IMR-90 (cell line): ENCODE data around the gene PKHD1. TPM values are rescaled to one million over a fixed set of nuclear protein-coding genes. Genes with fewer than 3 reads are reported as not detected.

Experiments used
- ATAC-seq: fragments of 200-7000 bp; cut with Tn5 transposase; 2 replicates; pipeline ENCODE4 v1.9.1; 2020; ENCODE audit warnings: low read depth, mild to moderate bottlenecking, moderate library complexity
- BruUV-seq: library from RNA; stranded (reverse); fragments of 400-500 nt; replicated peaks from 2 replicates; lab custom pipeline; 2021; lab: Mats Ljungman, UMichigan
- CTCF ChIA-PET: fragments of 300-600 bp; formaldehyde crosslinking; extraction: SDS; loops from one replicate; lab custom pipeline; 2021; ENCODE audit warnings: antibody characterized with exemption; lab: Yijun Ruan, JAX
- POLR2A ChIA-PET: fragments of 300-600 bp; sonication (Branson Sonifier 250); formaldehyde crosslinking; loops from one replicate; lab custom pipeline; 2022; ENCODE audit warnings: antibody characterized with exemption; ENCODE audit not compliant: unreplicated experiment; lab: Charles Lee
- DNase-seq: peaks from one replicate; pipeline ENCODE4 v3.0.0; 2013
- H2AFZ ChIP-seq: replicated peaks from 2 replicates; pipeline ENCODE3; 2013; ENCODE audit warnings: low read length, mild to moderate bottlenecking; ENCODE audit not compliant: poor library complexity
- H2AK5ac ChIP-seq: 2 replicates; pipeline ENCODE4 v1.6.1; 2013; ENCODE audit warnings: low read depth, low read length, inconsistent platforms
- H2AK9ac ChIP-seq: replicated peaks from 2 replicates; pipeline ENCODE3; 2013; ENCODE audit warnings: mild to moderate bottlenecking, low read depth, low read length, moderate library complexity; ENCODE audit not compliant: poor library complexity
- H2BK120ac ChIP-seq: 2 replicates; pipeline ENCODE4 v1.6.1; 2013; ENCODE audit warnings: low read depth, low read length, inconsistent platforms
- H2BK15ac ChIP-seq: 3 replicates; pipeline ENCODE4 v1.6.1; 2013; ENCODE audit warnings: low read depth, low read length, inconsistent platforms
- H2BK20ac ChIP-seq: 2 replicates; pipeline ENCODE4 v1.6.1; 2013; ENCODE audit warnings: low read depth, mild to moderate bottlenecking, inconsistent platforms, low read length, moderate library complexity
- H2BK5ac ChIP-seq: 2 replicates; pipeline ENCODE4 v1.6.1; 2013; ENCODE audit warnings: mild to moderate bottlenecking, low read depth, low read length, inconsistent platforms; ENCODE audit not compliant: poor library complexity, severe bottlenecking
- H3K14ac ChIP-seq: replicated peaks from 2 replicates; pipeline ENCODE4 v1.6.1; 2013; ENCODE audit warnings: low read depth, low read length, inconsistent platforms
- H3K18ac ChIP-seq: 2 replicates; pipeline ENCODE4 v1.6.1; 2013; ENCODE audit warnings: low read depth, low read length, control low read depth
- H3K23ac ChIP-seq: 2 replicates; pipeline ENCODE4 v1.6.1; 2013; ENCODE audit warnings: low read depth, low read length, inconsistent platforms
- H3K27ac ChIP-seq: 2 replicates; pipeline ENCODE4 v1.5.1; 2013; ENCODE audit warnings: mild to moderate bottlenecking, control low read depth, low read length; ENCODE audit not compliant: insufficient read depth
- H3K27me3 ChIP-seq: 2 replicates; pipeline ENCODE4 v1.6.1; 2013; ENCODE audit warnings: low read length; ENCODE audit not compliant: control insufficient read depth, insufficient read depth
- H3K36me3 ChIP-seq: 2 replicates; pipeline ENCODE4 v1.6.1; 2013; ENCODE audit warnings: low read length, mixed read lengths; ENCODE audit not compliant: control insufficient read depth, insufficient read depth
- H3K4ac ChIP-seq: 2 replicates; pipeline ENCODE4 v1.6.1; 2013; ENCODE audit warnings: low read depth, low read length, inconsistent platforms
- H3K4me1 ChIP-seq: 2 replicates; pipeline ENCODE4 v1.6.1; 2013; ENCODE audit warnings: low read length, mixed read lengths; ENCODE audit not compliant: control insufficient read depth, insufficient read depth
- H3K4me2 ChIP-seq: 2 replicates; pipeline ENCODE4 v1.6.1; 2013; ENCODE audit warnings: low read depth, mild to moderate bottlenecking, control low read depth, low read length, moderate library complexity
- H3K4me3 ChIP-seq: 2 replicates; pipeline ENCODE4 v1.5.1; 2013; ENCODE audit warnings: low read depth, mild to moderate bottlenecking, control low read depth, low read length, moderate library complexity; ENCODE audit not compliant: insufficient read depth
- H3K56ac ChIP-seq: 2 replicates; pipeline ENCODE4 v1.6.1; 2013; ENCODE audit warnings: low read length, inconsistent platforms; ENCODE audit not compliant: insufficient read depth; ENCODE audit errors: extremely low read depth
- H3K79me1 ChIP-seq, 2 experiments: 2 replicates each; pipeline ENCODE4 v1.6.1; 2013; ENCODE audit warnings: low read length in 2 of 2, inconsistent platforms in 1 of 2, low read depth in 1 of 2
- H3K9ac ChIP-seq: 2 replicates; pipeline ENCODE4 v1.6.1; 2013; ENCODE audit warnings: low read depth, low read length, control low read depth
- H3K9me1 ChIP-seq: 2 replicates; pipeline ENCODE4 v1.6.1; 2013; ENCODE audit warnings: low read length, inconsistent platforms; ENCODE audit not compliant: insufficient read depth
- H3K9me3 ChIP-seq: 2 replicates; pipeline ENCODE4 v1.6.1; 2013; ENCODE audit warnings: low read length; ENCODE audit not compliant: control insufficient read depth, insufficient read depth
- H4K20me1 ChIP-seq: 2 replicates; pipeline ENCODE4 v1.6.1; 2013; ENCODE audit warnings: low read length, inconsistent platforms; ENCODE audit not compliant: insufficient read depth
- H4K5ac ChIP-seq: 2 replicates; pipeline ENCODE4 v1.6.1; 2013; ENCODE audit warnings: mild to moderate bottlenecking, low read depth, low read length, control low read depth
- H4K8ac ChIP-seq, 2 experiments: 2 replicates each; pipeline ENCODE4 v1.6.1; 2013; ENCODE audit warnings: low read depth in 2 of 2, low read length in 2 of 2, control low read depth in 1 of 2, inconsistent platforms in 1 of 2
- H4K91ac ChIP-seq: 2 replicates; pipeline ENCODE4 v1.6.1; 2013; ENCODE audit warnings: low read depth, low read length, inconsistent platforms; ENCODE audit not compliant: insufficient read depth
- BHLHE40 ChIP-seq: fragments of 150-350 bp; IDR thresholded peaks from 2 replicates; pipeline ENCODE4 v1.6.1; 2016; ENCODE audit warnings: mild to moderate bottlenecking, low read depth, low read length
- CEBPB ChIP-seq: IDR thresholded peaks from 2 replicates; pipeline ENCODE4 v1.6.1; 2012; ENCODE audit warnings: low read depth, low read length, improper control_type of control experiment
- FOS ChIP-seq: fragments of 150-350 bp; IDR thresholded peaks from 2 replicates; pipeline ENCODE4 v1.6.1; 2016; ENCODE audit warnings: low read depth, low read length
- MAFK ChIP-seq: IDR thresholded peaks from 2 replicates; pipeline ENCODE4 v1.6.1; 2012; ENCODE audit warnings: low read depth, low read length, improper control_type of control experiment
- MAZ ChIP-seq: IDR thresholded peaks from 2 replicates; pipeline ENCODE4 v1.6.1; 2012; ENCODE audit warnings: low read depth, mild to moderate bottlenecking, low read length, improper control_type of control experiment, moderate library complexity, borderline replicate concordance
- MXI1 ChIP-seq: IDR thresholded peaks from 2 replicates; pipeline ENCODE4 v1.6.1; 2012; ENCODE audit warnings: low read depth, mild to moderate bottlenecking, low read length, moderate library complexity, borderline replicate concordance
- POLR2A ChIP-seq: IDR thresholded peaks from 2 replicates; pipeline ENCODE4 v1.6.1; 2012; ENCODE audit warnings: mild to moderate bottlenecking, low read depth, low read length
- RAD21 ChIP-seq: IDR thresholded peaks from 2 replicates; pipeline ENCODE4 v1.6.1; 2012; ENCODE audit warnings: low read length, improper control_type of control experiment
- RCOR1 ChIP-seq: IDR thresholded peaks from 2 replicates; pipeline ENCODE4 v1.6.1; 2012; ENCODE audit warnings: mild to moderate bottlenecking, low read length, improper control_type of control experiment; ENCODE audit not compliant: insufficient replicate concordance
- RFX5 ChIP-seq: IDR thresholded peaks from 2 replicates; pipeline ENCODE4 v1.8.0; 2012; ENCODE audit warnings: low read depth, mild to moderate bottlenecking, low read length, moderate library complexity
- SMC3 ChIP-seq: fragments of 150-350 bp; IDR thresholded peaks from 2 replicates; pipeline ENCODE4 v1.6.1; 2016; ENCODE audit warnings: low read depth, mild to moderate bottlenecking, antibody characterized with exemption, low read length, moderate library complexity
- USF2 ChIP-seq: fragments of 150-350 bp; IDR thresholded peaks from 2 replicates; pipeline ENCODE4 v1.6.1; 2017; ENCODE audit warnings: mild to moderate bottlenecking, antibody characterized with exemption, low read length, low read depth
- WGBS, 2 experiments: methylation state at CpG; one replicate each; pipeline versions ENCODE4 v1.1.5 to v1.1.7; 2013; ENCODE audit warnings: missing lambda C conversion rate in 2 of 2; ENCODE audit not compliant: insufficient read length in 1 of 2; ENCODE audit errors: extremely low coverage in 2 of 2; 5-methylcytosine and 5-hydroxymethylcytosine counted together
- dilution Hi-C: fragments of 300-500 bp; cut with HindIII; formaldehyde crosslinking; loops from one replicate; pipeline ENCODE4 v1.14.3; 2018; ENCODE audit warnings: low sequenced_read_pairs; ENCODE audit not compliant: unreplicated experiment
- in situ Hi-C: fragments of 300-500 bp; cut with MboI; formaldehyde crosslinking; loops from 3 replicates; pipeline ENCODE4 v1.14.3; 2019; ENCODE audit warnings: low sequenced_read_pairs, inconsistent platforms, mixed read lengths
- intact Hi-C: fragments of 100-400 bp; cut with micrococcal nuclease; formaldehyde crosslinking; loops from 2 replicates; pipeline ENCODE4 v1.10.0; 2022
- polyA plus RNA-seq, 3 experiments: library from polyadenylated mRNA; depleted of rRNA; stranded (reverse); fragments of >200 nt; gene quantifications; 2 replicates each; pipeline ENCODE4 v1.2.3, GENCODE V29; 2012; ENCODE audit warnings: low replicate concordance in 1 of 3
- total RNA-seq: library from RNA; depleted of rRNA; stranded (reverse); fragments of >200 nt; gene quantifications from 2 replicates; pipeline ENCODE4 v1.2.3, GENCODE V29; 2012
- TF ChIP-seq, protein P1 (sequence below): conservative IDR thresholded peaks from 2 replicates; pipeline ENCODE4 v1.5.1; 2012; ENCODE audit warnings: mild to moderate bottlenecking, low read depth, low read length, improper control_type of control experiment

The PKHD1 gene
- total and polyA plus RNA-seq, 2 of the 4 experiments (the other 2 are of a cell fraction) = not detected

- H3K36me3 ChIP-seq = no peaks in the 10 kb centered on the region
- H4K20me1 ChIP-seq = no peaks in the 10 kb centered on the region
- H3K23ac ChIP-seq = no peak overlapping the region
- no peaks in the 10 kb centered on the region for H3K27me3 ChIP-seq
- no peak overlapping the region for H3K14ac ChIP-seq
- H3K4me2 ChIP-seq = no peak overlapping the region
- in situ Hi-C loops = no loop called here
- no peaks in the 10 kb centered on the region for H3K9me3 ChIP-seq
- no peak overlapping the region for H3K18ac ChIP-seq
- H2BK15ac ChIP-seq = no peak overlapping the region
- no peak overlapping the region for H2BK20ac ChIP-seq
- H3K9me1 ChIP-seq = no peaks in the 10 kb centered on the region
- H3K4ac ChIP-seq = no peak overlapping the region
- CTCF ChIA-PET = no interaction called here
- no peak overlapping the region for H3K9ac ChIP-seq
- dilution Hi-C loops = no loop called here
- no peak overlapping the region for H4K91ac ChIP-seq
- DNase-seq (no peak), ATAC-seq (no peak)
- H2BK5ac ChIP-seq = no peak overlapping the region
- H2BK120ac ChIP-seq = no peak overlapping the region
- intact Hi-C loops = no loop called here
- H2AFZ ChIP-seq = no peak overlapping the region
- H3K56ac ChIP-seq = no peak overlapping the region
- POLR2A ChIA-PET = no interaction called here
- H3K4me1 ChIP-seq = no peaks in the 10 kb centered on the region
- no peaks in the 10 kb centered on the region for H3K79me1 ChIP-seq
- no peak overlapping the region for H2AK9ac ChIP-seq
- TF ChIP-seq USF2 (no peak), MAZ (no peak), BHLHE40 (no peak), POLR2A (no peak), RAD21 (no peak), FOS (no peak), MXI1 (no peak), RFX5 (no peak), MAFK (no peak), SMC3 (no peak), CEBPB (no peak), RCOR1 (no peak)
- TF ChIP-seq, protein P1, sequence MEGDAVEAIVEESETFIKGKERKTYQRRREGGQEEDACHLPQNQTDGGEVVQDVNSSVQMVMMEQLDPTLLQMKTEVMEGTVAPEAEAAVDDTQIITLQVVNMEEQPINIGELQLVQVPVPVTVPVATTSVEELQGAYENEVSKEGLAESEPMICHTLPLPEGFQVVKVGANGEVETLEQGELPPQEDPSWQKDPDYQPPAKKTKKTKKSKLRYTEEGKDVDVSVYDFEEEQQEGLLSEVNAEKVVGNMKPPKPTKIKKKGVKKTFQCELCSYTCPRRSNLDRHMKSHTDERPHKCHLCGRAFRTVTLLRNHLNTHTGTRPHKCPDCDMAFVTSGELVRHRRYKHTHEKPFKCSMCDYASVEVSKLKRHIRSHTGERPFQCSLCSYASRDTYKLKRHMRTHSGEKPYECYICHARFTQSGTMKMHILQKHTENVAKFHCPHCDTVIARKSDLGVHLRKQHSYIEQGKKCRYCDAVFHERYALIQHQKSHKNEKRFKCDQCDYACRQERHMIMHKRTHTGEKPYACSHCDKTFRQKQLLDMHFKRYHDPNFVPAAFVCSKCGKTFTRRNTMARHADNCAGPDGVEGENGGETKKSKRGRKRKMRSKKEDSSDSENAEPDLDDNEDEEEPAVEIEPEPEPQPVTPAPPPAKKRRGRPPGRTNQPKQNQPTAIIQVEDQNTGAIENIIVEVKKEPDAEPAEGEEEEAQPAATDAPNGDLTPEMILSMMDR = no peak
- no peak overlapping the region for H2AK5ac ChIP-seq
- no TSS peak for BruUV-seq
- no peak overlapping the region for H3K27ac ChIP-seq
- WGBS, 2 experiments = no CpG with 5 or more reads among the region's 4 CpGs
- H3K4me3 ChIP-seq = no peak overlapping the region
- no peak overlapping the region for H4K5ac ChIP-seq
- no peak overlapping the region for H4K8ac ChIP-seq
Measured at GRCh38 chr6:51963980-51964379, 123.4 kb downstream of the PKHD1 start.
